Uterus (tissue), 2 donors: ENCODE measurements around the gene MSGN1.

Experiments used
- POLR2A ChIP-seq, 2 donors: fragments of 450-650 bp; IDR thresholded peaks; one replicate each; pipeline ENCODE4 v1.6.1; 2016; ENCODE audit warnings: antibody characterized with exemption in 2 of 2, mild to moderate bottlenecking in 1 of 2, moderate library complexity in 1 of 2
- TF ChIP-seq, protein P1 (sequence below), 4 experiments: fragments of 200-600 bp in 2 of 4; fragments of 450-650 bp in 2 of 4; sonication (generic) in 2 of 4; IDR thresholded peaks; one replicate each; pipeline ENCODE4 v1.5.1; 2016 to 2019; ENCODE audit warnings: antibody characterized with exemption in 4 of 4, mild to moderate bottlenecking in 2 of 4, moderate library complexity in 1 of 4

DNA sequence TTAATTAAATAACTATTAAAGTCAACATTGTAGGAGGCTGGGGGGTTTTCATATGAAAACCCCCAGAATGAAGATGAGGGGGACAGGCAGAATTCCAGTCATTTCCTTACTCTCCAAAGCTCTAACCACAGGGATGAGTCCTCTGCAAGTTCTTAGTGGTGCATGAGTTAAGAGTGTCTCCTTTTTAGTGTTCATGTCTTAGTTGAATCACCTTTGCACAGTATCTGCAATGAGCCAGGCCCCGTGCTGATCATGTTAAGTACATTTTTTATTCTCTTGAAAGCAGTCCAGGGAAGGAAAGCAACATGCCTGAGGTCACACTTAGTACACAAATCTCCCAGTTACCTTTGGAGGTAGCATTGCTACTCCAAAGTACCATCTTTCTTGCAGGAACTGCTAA lies 25.7 kb upstream of the MSGN1 start:
- TF ChIP-seq, protein P1, sequence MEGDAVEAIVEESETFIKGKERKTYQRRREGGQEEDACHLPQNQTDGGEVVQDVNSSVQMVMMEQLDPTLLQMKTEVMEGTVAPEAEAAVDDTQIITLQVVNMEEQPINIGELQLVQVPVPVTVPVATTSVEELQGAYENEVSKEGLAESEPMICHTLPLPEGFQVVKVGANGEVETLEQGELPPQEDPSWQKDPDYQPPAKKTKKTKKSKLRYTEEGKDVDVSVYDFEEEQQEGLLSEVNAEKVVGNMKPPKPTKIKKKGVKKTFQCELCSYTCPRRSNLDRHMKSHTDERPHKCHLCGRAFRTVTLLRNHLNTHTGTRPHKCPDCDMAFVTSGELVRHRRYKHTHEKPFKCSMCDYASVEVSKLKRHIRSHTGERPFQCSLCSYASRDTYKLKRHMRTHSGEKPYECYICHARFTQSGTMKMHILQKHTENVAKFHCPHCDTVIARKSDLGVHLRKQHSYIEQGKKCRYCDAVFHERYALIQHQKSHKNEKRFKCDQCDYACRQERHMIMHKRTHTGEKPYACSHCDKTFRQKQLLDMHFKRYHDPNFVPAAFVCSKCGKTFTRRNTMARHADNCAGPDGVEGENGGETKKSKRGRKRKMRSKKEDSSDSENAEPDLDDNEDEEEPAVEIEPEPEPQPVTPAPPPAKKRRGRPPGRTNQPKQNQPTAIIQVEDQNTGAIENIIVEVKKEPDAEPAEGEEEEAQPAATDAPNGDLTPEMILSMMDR (IDR thresholded peaks at IDR 0.05), result no peak
- TF ChIP-seq POLR2A (IDR thresholded peaks at IDR 0.05), result no peak
